T-cell (primary cell): ENCODE data around the gene IL17B. TPM values are rescaled to one million over a fixed set of nuclear protein-coding genes. Genes with fewer than 3 reads are reported as not detected.

Source experiments
- ATAC-seq, 4 experiments: fragments of 200-7000 bp in 3 of 4; fragments of 150-1000 bp in 1 of 4; cut with Tn5 transposase; replicated peaks in 1 of 4; 1 replicate in 3 of 4; 2 replicates in 1 of 4; pipeline ENCODE4 v1.10.0; 2021; ENCODE audit warnings: moderate library complexity in 3 of 4, mild to moderate bottlenecking in 2 of 4, moderate number of reproducible peaks in 1 of 4
- CTCF ChIA-PET, 2 donors: fragments of 300-600 bp; sonication (Branson Sonifier 250); formaldehyde crosslinking; loops; one replicate each; lab custom pipeline; 2022; ENCODE audit warnings: antibody characterized with exemption in 2 of 2; lab: Charles Lee
- POLR2A ChIA-PET, 2 donors: fragments of 300-600 bp; sonication (Branson Sonifier 250); formaldehyde crosslinking; loops; one replicate each; lab custom pipeline; 2022; ENCODE audit warnings: antibody characterized with exemption in 2 of 2; lab: Charles Lee
- DNase-seq, 35 experiments: peaks; one replicate each; pipeline versions ENCODE4 v3.0.0 to v3.0.0-alpha.2; 2013 to 2023
- H3K27ac ChIP-seq: one replicate; pipeline ENCODE4 v1.5.1; 2013; ENCODE audit warnings: low read length
- H3K27me3 ChIP-seq, 2 experiments: replicated peaks in 1 of 2; 1 replicate in 1 of 2; 2 replicates in 1 of 2; pipeline versions ENCODE4 v1.6.1 to v1.7.0; 2013; ENCODE audit warnings: low read length in 1 of 2, mixed read lengths in 1 of 2; ENCODE audit not compliant: control insufficient read depth in 2 of 2, insufficient read depth in 2 of 2; ENCODE audit errors: extremely low read depth in 1 of 2
- H3K36me3 ChIP-seq, 2 donors: 1 replicate in 1 of 2; 2 replicates in 1 of 2; pipeline versions ENCODE4 v1.6.1 to v1.7.0; 2013; ENCODE audit warnings: low read length in 1 of 2; ENCODE audit not compliant: control insufficient read depth in 2 of 2, insufficient read depth in 1 of 2; ENCODE audit errors: extremely low read depth in 1 of 2
- H3K4me1 ChIP-seq, 2 experiments: 1 replicate in 1 of 2; 2 replicates in 1 of 2; pipeline versions ENCODE4 v1.6.1 to v1.7.0; 2013; ENCODE audit warnings: low read length in 2 of 2, mixed read lengths in 1 of 2; ENCODE audit not compliant: insufficient read depth in 2 of 2, control insufficient read depth in 1 of 2; ENCODE audit errors: extremely low read depth in 1 of 2
- H3K4me3 ChIP-seq, 2 donors: 1 replicate in 1 of 2; 2 replicates in 1 of 2; pipeline versions ENCODE4 v1.5.1 to v1.7.0; 2013; ENCODE audit warnings: mild to moderate bottlenecking in 2 of 2, low read length in 1 of 2, moderate library complexity in 1 of 2; ENCODE audit not compliant: control insufficient read depth in 1 of 2; ENCODE audit errors: extremely low read depth in 1 of 2
- H3K9me3 ChIP-seq: 2 replicates; pipeline ENCODE4 v1.7.0; 2013
- H3K27ac Mint-ChIP-seq, 2 donors: one replicate each; pipeline ENCODE4 v1.8.0; 2020 to 2021; ENCODE audit warnings: mild to moderate bottlenecking in 2 of 2, mixed read lengths in 2 of 2
- H3K27me3 Mint-ChIP-seq, 2 donors: one replicate each; pipeline ENCODE4 v1.8.0; 2021 to 2022; ENCODE audit warnings: mixed read lengths in 2 of 2
- H3K36me3 Mint-ChIP-seq: one replicate; pipeline ENCODE4 v1.8.0; 2021; ENCODE audit warnings: mixed read lengths
- H3K4me1 Mint-ChIP-seq, 3 donors: one replicate each; pipeline ENCODE4 v1.8.0; 2020 to 2022; ENCODE audit warnings: mixed read lengths in 3 of 3, mild to moderate bottlenecking in 1 of 3
- H3K4me3 Mint-ChIP-seq, 3 donors: one replicate each; pipeline ENCODE4 v1.8.0; 2020 to 2022; ENCODE audit warnings: mild to moderate bottlenecking in 3 of 3, mixed read lengths in 3 of 3, moderate library complexity in 3 of 3
- H3K9me3 Mint-ChIP-seq, 3 donors: one replicate each; pipeline ENCODE4 v1.8.0; 2020 to 2022; ENCODE audit warnings: mixed read lengths in 3 of 3
- WGBS: methylation state at CpG from one replicate; pipeline ENCODE4 v1.1.5; 2013; ENCODE audit warnings: missing lambda C conversion rate; ENCODE audit not compliant: insufficient coverage; 5-methylcytosine and 5-hydroxymethylcytosine counted together
- total RNA-seq, 35 experiments: library from RNA in 6 of 35; stranded (reverse) in 6 of 35; fragments of 120-200 nt in 1 of 35; gene quantifications; one replicate each; pipeline versions ENCODE4 v1.2.1 to v1.2.4 and lab custom pipeline; 2013 to 2026

Gene IL17B
- total RNA-seq, 5 donors from 2014 or later (not counting 1 experiment from before 2014, with no cell fraction given), result not detected

- H3K27ac Mint-ChIP-seq, result no peak overlapping the region
- H3K27me3 ChIP-seq, result peaks cover 0 to 24% of the 10 kb centered on the region in 2 experiments
- no peaks in the 10 kb centered on the region for H3K9me3 ChIP-seq
- DNase-seq (no peak), ATAC-seq (no peak)
- no peak overlapping the region for H3K27ac ChIP-seq
- H3K36me3 ChIP-seq, result no peaks in the 10 kb centered on the region
- POLR2A ChIA-PET, result no interaction called here
- no peaks in the 10 kb centered on the region for H3K36me3 Mint-ChIP-seq
- H3K4me1 ChIP-seq, result peaks cover 11% of the 10 kb centered on the region in 2 experiments
- H3K4me1 Mint-ChIP-seq, result peaks cover 3 to 15% (median 4%) of the 10 kb centered on the region in 3 donors
- no peaks in the 10 kb centered on the region for H3K9me3 Mint-ChIP-seq
- peaks cover 0 to 3% of the 10 kb centered on the region in 2 donors for H3K27me3 Mint-ChIP-seq
- no peak overlapping the region for H3K4me3 Mint-ChIP-seq
- H3K4me3 ChIP-seq, result no peak overlapping the region
- CTCF ChIA-PET, result interaction anchor here in 1 of 2 donors (1.1 kb wide), 1 partner anchor 66 kb away, joined by 3 read pairs; the partner anchor contains the start of gene PCYOX1L
- WGBS, result no CpG with 5 or more reads among the region's 7 CpGs
These were observed 44.7 kb upstream of the IL17B start for GRCh38 chr5:149423794-149424268.

DNA sequence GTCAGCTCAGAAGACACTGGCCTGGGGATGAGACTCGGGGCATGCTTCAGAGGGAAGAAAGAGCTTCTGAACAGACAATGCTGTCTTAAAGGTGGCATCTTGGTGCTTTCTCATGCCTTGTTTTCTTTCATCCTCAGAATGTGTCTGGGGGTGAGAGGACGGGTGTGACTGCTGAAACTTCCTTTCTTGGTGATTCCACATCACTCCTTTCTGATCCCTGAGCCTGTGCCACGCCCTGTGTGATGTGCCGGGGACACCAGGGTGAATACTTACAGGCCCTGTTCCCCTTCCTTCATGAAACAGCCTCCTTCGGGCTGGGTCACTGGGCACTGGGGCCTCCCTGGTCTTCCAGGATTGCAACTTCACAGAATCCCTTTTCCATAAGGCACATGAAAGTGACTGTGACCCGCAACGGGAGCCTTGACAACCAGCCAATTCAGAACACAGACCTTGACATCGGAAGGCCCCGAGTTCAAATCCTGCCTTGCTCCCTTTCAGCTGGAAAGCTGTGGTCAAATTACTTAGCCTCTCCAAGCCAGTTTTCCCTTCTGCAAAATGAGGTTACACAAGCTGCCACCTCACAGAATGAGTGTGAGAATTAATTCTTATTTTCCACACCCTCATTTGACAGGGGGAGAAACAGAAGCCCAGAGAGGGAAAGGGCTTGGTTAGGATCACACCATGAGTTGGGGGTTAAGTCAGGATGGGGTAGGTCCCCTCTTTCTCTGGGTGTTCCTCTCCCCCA lies 44.1 kb upstream of the IL17B start:
- no peak overlapping the region for H3K4me3 Mint-ChIP-seq
- peaks cover 3 to 15% (median 4%) of the 10 kb centered on the region in 3 donors for H3K4me1 Mint-ChIP-seq
- no peak overlapping the region for H3K27ac Mint-ChIP-seq
- H3K27me3 Mint-ChIP-seq, result peaks cover 0 to 4% of the 10 kb centered on the region in 2 donors
- no peak for DNase-seq
- H3K36me3 ChIP-seq, result no peaks in the 10 kb centered on the region
- no peak overlapping the region for H3K27ac ChIP-seq
- CTCF ChIA-PET, result interaction anchor here in 1 of 2 donors (0.7 kb wide), 1 partner anchor 142 kb away, joined by 4 read pairs; no protein-coding TSS in a partner anchor
- 82% methylated on average over 7 of the region's 9 CpGs for WGBS
- no peaks in the 10 kb centered on the region for H3K9me3 Mint-ChIP-seq
- H3K4me3 ChIP-seq, result no peak overlapping the region
- H3K4me1 ChIP-seq, result peaks cover 11% of the 10 kb centered on the region in 2 experiments
- peaks cover 0 to 24% of the 10 kb centered on the region in 2 experiments for H3K27me3 ChIP-seq
- ATAC-seq, result peak in 2 of 4 experiments; percentile 19 to 28
- POLR2A ChIA-PET, result interaction anchor here in 1 of 2 donors (0.7 kb wide), 1 partner anchor 20 kb away, joined by 8 read pairs; no protein-coding TSS in a partner anchor
- no peaks in the 10 kb centered on the region for H3K36me3 Mint-ChIP-seq
- no peaks in the 10 kb centered on the region for H3K9me3 ChIP-seq

DNA sequence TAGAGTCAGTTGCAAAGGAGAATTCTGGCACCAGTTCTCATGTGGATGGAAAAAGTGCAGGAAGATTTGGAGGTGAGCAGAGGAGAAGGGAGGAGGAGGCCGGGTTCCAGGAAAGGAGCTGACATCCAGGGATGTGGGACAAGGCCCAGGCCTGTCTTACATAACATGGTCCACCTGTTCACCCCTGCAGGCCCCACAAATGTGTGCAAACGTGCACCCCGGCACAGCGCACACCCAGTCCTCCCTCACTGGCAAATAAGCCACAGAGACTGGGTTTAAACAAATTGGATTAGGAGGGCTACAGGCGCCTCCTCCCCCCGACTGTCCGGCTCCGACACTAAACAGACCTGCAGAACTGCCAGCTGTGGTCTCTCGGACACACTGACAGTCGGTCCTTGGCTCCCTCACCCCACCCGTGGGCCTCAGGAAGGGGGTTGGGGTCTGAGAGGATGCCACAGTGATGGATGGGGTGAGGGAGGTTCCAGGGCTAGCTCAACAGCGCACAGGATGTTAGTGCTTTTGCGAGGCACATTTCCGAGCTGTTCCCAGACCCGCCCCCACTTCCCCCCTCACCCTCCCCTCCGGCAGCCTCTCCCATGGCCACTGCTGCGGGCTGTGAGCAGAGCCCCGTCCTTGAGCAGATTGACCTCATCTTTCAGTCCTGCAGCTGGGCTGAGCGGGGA lies 43.4 kb upstream of the IL17B start:
- Histone ChIP-seq H3K4me3 (no peak overlapping the region), H3K27ac (no peak overlapping the region)
- H3K4me1 Mint-ChIP-seq, result peaks cover 3 to 15% (median 4%) of the 10 kb centered on the region in 3 donors

GRCh38 chr5:149421834-149422233 lies 42.7 kb upstream of the IL17B start:
- DNase-seq (no peak), ATAC-seq (no peak)
- Histone ChIP-seq H3K9me3 (no peaks in the 10 kb centered on the region), H3K4me3 (no peak overlapping the region), H3K36me3 (no peaks in the 10 kb centered on the region), H3K27me3 (peaks cover 0 to 21% of the 10 kb centered on the region in 2 experiments), H3K4me1 (peaks cover 11% of the 10 kb centered on the region in 2 experiments), H3K27ac (no peak overlapping the region)
- Mint-ChIP-seq H3K27me3 (peaks cover 0 to 4% of the 10 kb centered on the region in 2 donors), H3K9me3 (no peaks in the 10 kb centered on the region), H3K27ac (peak overlapping the region in 1 of 2 donors; percentile 55), H3K36me3 (no peaks in the 10 kb centered on the region), H3K4me1 (peaks cover 3 to 15% (median 4%) of the 10 kb centered on the region in 3 donors), H3K4me3 (peak overlapping the region in 1 of 3 donors; percentile 42)
- no CpG with 5 or more reads among the region's 5 CpGs for WGBS
- ChIA-PET CTCF (no interaction called here), POLR2A (no interaction called here)

More for the DNA sequence above, 43.4 kb upstream of the IL17B start:
- Mint-ChIP-seq H3K27ac (no peak overlapping the region), H3K9me3 (no peaks in the 10 kb centered on the region), H3K4me3 (peak overlapping the region in 1 of 3 donors; percentile 42), H3K27me3 (peaks cover 0 to 4% of the 10 kb centered on the region in 2 donors), H3K36me3 (no peaks in the 10 kb centered on the region)
- DNase-seq (peak in 9 of 35 experiments; percentile 5 to 41 (median 18)), ATAC-seq (peak; percentile 61 to 78 (median 72))
- ChIA-PET CTCF (interaction anchor here in 1 of 2 donors (0.6 to 0.7 kb wide), 2 partner anchors 132 to 143 kb away, joined by 4 read pairs; no protein-coding TSS in a partner anchor), POLR2A (interaction anchor here in 1 of 2 donors (0.7 kb wide), 1 partner anchor 21 kb away, joined by 8 read pairs; no protein-coding TSS in a partner anchor)
- 43% methylated on average over 5 of the region's 19 CpGs for WGBS
- Histone ChIP-seq H3K27me3 (peaks cover 0 to 24% of the 10 kb centered on the region in 2 experiments), H3K4me1 (peaks cover 11% of the 10 kb centered on the region in 2 experiments), H3K9me3 (no peaks in the 10 kb centered on the region), H3K36me3 (no peaks in the 10 kb centered on the region)

- ChIA-PET CTCF (interaction anchor here in 1 of 2 donors (0.6 kb wide), 1 partner anchor 175 kb away, joined by 3 read pairs; no protein-coding TSS in a partner anchor), POLR2A (no interaction called here)
- H3K9me3 Mint-ChIP-seq, result no peaks in the 10 kb centered on the region
- ATAC-seq (no peak), DNase-seq (no peak)
- no peak overlapping the region for H3K27ac ChIP-seq
- H3K27me3 Mint-ChIP-seq, result peaks cover 0 to 4% of the 10 kb centered on the region in 2 donors
- peaks cover 0 to 21% of the 10 kb centered on the region in 2 experiments for H3K27me3 ChIP-seq
- peaks cover 11% of the 10 kb centered on the region in 2 experiments for H3K4me1 ChIP-seq
- 81% methylated on average over 3 of the region's 7 CpGs for WGBS
- H3K27ac Mint-ChIP-seq, result no peak overlapping the region
- no peaks in the 10 kb centered on the region for H3K36me3 Mint-ChIP-seq
- H3K4me3 ChIP-seq, result no peak overlapping the region
- no peak overlapping the region for H3K4me3 Mint-ChIP-seq
- no peaks in the 10 kb centered on the region for H3K36me3 ChIP-seq
- peaks cover 3 to 15% (median 4%) of the 10 kb centered on the region in 3 donors for H3K4me1 Mint-ChIP-seq
- H3K9me3 ChIP-seq, result no peaks in the 10 kb centered on the region
These were observed 42.2 kb upstream of the IL17B start for GRCh38 chr5:149421372-149421685.
